Measurements from ENCODE around the gene IGIP. TPM values are rescaled to one million over a fixed set of nuclear protein-coding genes. Genes with fewer than 3 reads are reported as not detected.

Gene IGIP
- polyA plus RNA-seq, result 0.69 to 1.5 TPM (median 1.3 TPM) in 3 replicates
- polyA plus RNA-seq (2011; ENCODE audit: low read depth), result 1.7 TPM
- 0.53 and 0.91 TPM in 2 replicates for polyA plus RNA-seq (2011; cell fraction: cytosol; rRNA removed)
- polyA plus RNA-seq (2011; cell fraction: nucleus; rRNA removed), result 3.2 and 4.5 TPM in 2 replicates
- 1.3 and 4.8 TPM in 2 replicates for polyA plus RNA-seq (2012; ENCODE audit: low replicate concordance)
- 0.59 to 2.9 TPM (median 2.5 TPM) in 3 replicates for polyA minus RNA-seq
- polyA minus RNA-seq (2011; cell fraction: cytosol; rRNA and poly(A)+ RNA removed), result 1.5 TPM
- polyA minus RNA-seq (2011; cell fraction: nucleus; rRNA and poly(A)+ RNA removed), result 2.0 and 5.0 TPM in 2 replicates

- dilution Hi-C loops (cut with MboI; ENCODE audit: extremely low pct_ligation_motif_present, low sequenced_read_pairs), result no loop called here
- H4K20me1 ChIP-seq (ENCODE audit: control insufficient read depth, extremely low read depth, insufficient read depth, low read length), result no peaks in the 10 kb centered on the region
- peaks cover 7% of the 10 kb centered on the region for H3K79me2 ChIP-seq (ENCODE audit: control insufficient read depth, insufficient read depth, low read length)
- no peak within 1 kb of the TSS for H3K9ac ChIP-seq (ENCODE audit: control insufficient read depth, extremely low read depth, insufficient read depth, low read length)
- no peaks in the 10 kb centered on the region for H3K9me3 ChIP-seq (ENCODE audit: control insufficient read depth, low read depth, low read length)
- H3K4me3 ChIP-seq (ENCODE audit: control insufficient read depth in 2 of 3, extremely low read depth in 1 of 3, insufficient read depth in 2 of 3, low read depth in 1 of 3, low read length in 3 of 3), result no peak within 1 kb of the TSS
- H3K27ac ChIP-seq (ENCODE audit: control insufficient read depth, insufficient read depth, low read length), result no peak within 1 kb of the TSS
- H3K4me2 ChIP-seq (ENCODE audit: control insufficient read depth, extremely low read depth, insufficient read depth, low read depth, low read length), result no peak within 1 kb of the TSS
- no peak within 1 kb of the TSS for H2AFZ ChIP-seq (ENCODE audit: control insufficient read depth, low read length)
- no peaks in the 10 kb centered on the region for H3K9me1 ChIP-seq (ENCODE audit: control insufficient read depth, extremely low read depth, insufficient read depth, low read length)
- DNase-seq (ENCODE audit: low read depth, low spot score), result no peak
- H3K27me3 ChIP-seq (ENCODE audit: control insufficient read depth, extremely low read depth, insufficient read depth, low read length), result no peaks in the 10 kb centered on the region
- no peak for FAIRE-seq
- H3K4me1 ChIP-seq (ENCODE audit: control insufficient read depth, extremely low read depth, insufficient read depth, low read length), result no peaks in the 10 kb centered on the region
- no peak for TF ChIP-seq CTCF (optimal IDR thresholded peaks at IDR 0.05 in 1 of 3, IDR thresholded peaks at IDR 0.05 in 1 of 3, conservative IDR thresholded peaks at IDR 0.05 in 1 of 3; ENCODE audit: extremely low read depth in 1 of 3, insufficient read depth in 2 of 3, low read length in 3 of 3)
- no peak for TF ChIP-seq EZH2 (IDR thresholded peaks at IDR 0.05; ENCODE audit: low read length)
- H3K36me3 ChIP-seq (ENCODE audit: control insufficient read depth in 2 of 2, extremely low read depth in 1 of 2, insufficient read depth in 2 of 2, low read length in 2 of 2), result no peaks in the 10 kb centered on the region
Observed at GRCh38 chr5:140125637-140126036, at the start of gene IGIP. IGIP (plus strand) TSS chr5:140125937; CDS start chr5:140128477, 2,540 bp downstream.

- TF ChIP-seq CTCF (optimal IDR thresholded peaks at IDR 0.05 in 1 of 3, IDR thresholded peaks at IDR 0.05 in 1 of 3, conservative IDR thresholded peaks at IDR 0.05 in 1 of 3; ENCODE audit: extremely low read depth in 1 of 3, insufficient read depth in 2 of 3, low read length in 3 of 3), result no peak
- TF ChIP-seq EZH2 (IDR thresholded peaks at IDR 0.05; ENCODE audit: low read length), result no peak
- dilution Hi-C loops (cut with MboI; ENCODE audit: extremely low pct_ligation_motif_present, low sequenced_read_pairs), result no loop called here
- H2AFZ ChIP-seq (ENCODE audit: control insufficient read depth, low read length), result no peak overlapping the region
- H3K27ac ChIP-seq (ENCODE audit: control insufficient read depth, insufficient read depth, low read length), result no peak overlapping the region
- H3K4me2 ChIP-seq (ENCODE audit: control insufficient read depth, extremely low read depth, insufficient read depth, low read depth, low read length), result no peak overlapping the region
- H3K27me3 ChIP-seq (ENCODE audit: control insufficient read depth, extremely low read depth, insufficient read depth, low read length), result no peaks in the 10 kb centered on the region
- no peaks in the 10 kb centered on the region for H3K36me3 ChIP-seq (ENCODE audit: control insufficient read depth in 2 of 2, extremely low read depth in 1 of 2, insufficient read depth in 2 of 2, low read length in 2 of 2)
- FAIRE-seq (no peak), DNase-seq (ENCODE audit: low read depth, low spot score) (no peak)
- no peaks in the 10 kb centered on the region for H3K79me2 ChIP-seq (ENCODE audit: control insufficient read depth, insufficient read depth, low read length)
- no peak overlapping the region for H3K4me3 ChIP-seq (ENCODE audit: control insufficient read depth in 2 of 3, extremely low read depth in 1 of 3, insufficient read depth in 2 of 3, low read depth in 1 of 3, low read length in 3 of 3)
- H3K9me3 ChIP-seq (ENCODE audit: control insufficient read depth, low read depth, low read length), result no peaks in the 10 kb centered on the region
- H3K9ac ChIP-seq (ENCODE audit: control insufficient read depth, extremely low read depth, insufficient read depth, low read length), result no peak overlapping the region
- no peaks in the 10 kb centered on the region for H3K9me1 ChIP-seq (ENCODE audit: control insufficient read depth, extremely low read depth, insufficient read depth, low read length)
- H4K20me1 ChIP-seq (ENCODE audit: control insufficient read depth, extremely low read depth, insufficient read depth, low read length), result no peaks in the 10 kb centered on the region
- no peaks in the 10 kb centered on the region for H3K4me1 ChIP-seq (ENCODE audit: control insufficient read depth, extremely low read depth, insufficient read depth, low read length)
Observed at GRCh38 chr5:140076142-140076541, 49.6 kb upstream of the IGIP start.
